ENCODE measurements around the gene CACNA1I.

DNA sequence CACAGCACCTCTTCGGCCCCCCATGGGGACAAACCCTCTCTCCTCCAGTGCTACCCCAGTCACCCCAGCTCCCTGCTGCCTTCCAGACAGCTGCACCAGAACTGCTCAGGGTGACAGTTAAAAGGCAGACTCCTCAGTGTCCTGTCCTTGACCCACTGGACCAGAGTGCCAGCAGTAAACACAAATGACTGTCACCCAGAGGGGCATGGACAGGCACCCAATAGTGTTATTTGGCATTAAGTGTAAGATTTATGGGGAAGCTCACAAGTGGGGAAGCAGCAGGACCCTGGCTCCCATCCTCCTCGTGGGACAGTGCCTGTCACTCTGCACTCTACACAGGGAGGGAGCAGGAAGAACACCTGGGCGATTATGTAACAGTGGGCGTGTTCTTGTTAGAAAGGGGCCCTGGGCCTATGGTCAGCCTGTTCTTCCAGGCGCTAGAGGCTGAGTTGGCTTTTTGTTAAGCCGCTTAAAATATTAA lies 43.0 kb upstream of the CACNA1I start:
- TF ChIP-seq, protein P1, sequence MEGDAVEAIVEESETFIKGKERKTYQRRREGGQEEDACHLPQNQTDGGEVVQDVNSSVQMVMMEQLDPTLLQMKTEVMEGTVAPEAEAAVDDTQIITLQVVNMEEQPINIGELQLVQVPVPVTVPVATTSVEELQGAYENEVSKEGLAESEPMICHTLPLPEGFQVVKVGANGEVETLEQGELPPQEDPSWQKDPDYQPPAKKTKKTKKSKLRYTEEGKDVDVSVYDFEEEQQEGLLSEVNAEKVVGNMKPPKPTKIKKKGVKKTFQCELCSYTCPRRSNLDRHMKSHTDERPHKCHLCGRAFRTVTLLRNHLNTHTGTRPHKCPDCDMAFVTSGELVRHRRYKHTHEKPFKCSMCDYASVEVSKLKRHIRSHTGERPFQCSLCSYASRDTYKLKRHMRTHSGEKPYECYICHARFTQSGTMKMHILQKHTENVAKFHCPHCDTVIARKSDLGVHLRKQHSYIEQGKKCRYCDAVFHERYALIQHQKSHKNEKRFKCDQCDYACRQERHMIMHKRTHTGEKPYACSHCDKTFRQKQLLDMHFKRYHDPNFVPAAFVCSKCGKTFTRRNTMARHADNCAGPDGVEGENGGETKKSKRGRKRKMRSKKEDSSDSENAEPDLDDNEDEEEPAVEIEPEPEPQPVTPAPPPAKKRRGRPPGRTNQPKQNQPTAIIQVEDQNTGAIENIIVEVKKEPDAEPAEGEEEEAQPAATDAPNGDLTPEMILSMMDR (IDR thresholded peaks at IDR 0.05; ENCODE audit: insufficient read depth, low read length, poor library complexity, severe bottlenecking), result no peak
- no peak for TF ChIP-seq EZH2phosphoT487 (conservative IDR thresholded peaks at IDR 0.05; ENCODE audit: low read length)

Measured in SU-DHL-6 (cell line).